ENCODE results near the gene OSMR. TPM values are rescaled to one million over a fixed set of nuclear protein-coding genes. Genes with fewer than 3 reads are reported as not detected.

The OSMR gene
- total RNA-seq, 1 experiment from 2014 or later, result 46.0 TPM

DNA sequence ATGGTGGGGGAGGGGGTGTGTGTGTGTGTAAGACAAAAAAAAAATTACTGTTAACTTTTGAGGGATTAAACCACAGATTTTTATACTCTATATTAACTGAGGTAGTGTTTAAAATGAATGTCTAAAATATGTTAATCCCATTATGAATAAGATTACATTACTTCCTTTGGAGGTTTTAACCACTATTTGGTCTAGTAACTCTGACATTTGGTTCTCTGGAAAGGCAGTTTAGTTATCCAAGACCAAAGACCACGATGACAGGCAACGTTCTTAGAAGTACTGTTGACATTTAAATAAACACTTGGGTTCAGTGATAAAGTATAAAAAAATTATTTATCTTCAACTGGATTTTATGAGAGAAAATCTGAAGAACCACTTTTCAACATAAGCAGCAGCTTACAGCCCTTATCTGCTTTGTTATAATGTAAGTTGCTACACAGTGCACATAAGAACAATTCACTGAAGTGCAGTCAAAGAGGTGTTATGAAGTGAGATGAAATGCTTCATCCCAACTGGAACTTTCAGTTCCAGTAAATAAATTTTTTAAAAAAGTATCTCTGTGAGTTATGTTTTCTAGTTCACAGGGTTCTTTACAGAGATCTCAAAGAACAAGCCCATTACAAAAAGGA is 94.5 kb downstream of the OSMR start:
- Histone ChIP-seq H3K4me1 (ENCODE audit: control insufficient read depth in 1 of 2, insufficient read depth in 2 of 2, low read length in 2 of 2) (no peaks in the 10 kb centered on the region), H3K9me2 (ENCODE audit: insufficient read depth) (no peaks in the 10 kb centered on the region), H3K27me3 (ENCODE audit: insufficient read depth, low read length) (no peaks in the 10 kb centered on the region), H3K79me2 (ENCODE audit: insufficient read depth, low read length) (no peaks in the 10 kb centered on the region), H3K9me3 (ENCODE audit: control insufficient read depth in 1 of 2, insufficient read depth in 1 of 2, low read depth in 1 of 2, low read length in 2 of 2) (no peaks in the 10 kb centered on the region), H3K27ac (ENCODE audit: low read depth, low read length) (no peak overlapping the region), H3K9ac (ENCODE audit: low read length) (no peak overlapping the region), H2AFZ (ENCODE audit: low read depth, low read length, poor library complexity, severe bottlenecking) (no peak overlapping the region), H3K36me3 (ENCODE audit: control insufficient read depth in 1 of 2, insufficient read depth in 2 of 2, low read length in 2 of 2) (peaks cover 7 to 12% of the 10 kb centered on the region in 2 experiments; a peak in 2 of 4 replicates), H3K4me2 (ENCODE audit: low read length) (no peak overlapping the region), H4K20me1 (ENCODE audit: insufficient read depth) (no peaks in the 10 kb centered on the region), H3K4me3 (replicated peaks in 1 of 2; ENCODE audit: low read depth in 1 of 2, low read length in 2 of 2) (no peak overlapping the region)
- no TSS peak for BruUV-seq (replicated peaks)
- ChIA-PET RAD21 (ENCODE audit: low non-redundant PET in 1 of 2, low total read pairs in 2 of 2, uncharacterized antibody in 2 of 2, unreplicated experiment in 2 of 2) (no interaction called here), POLR2A (no interaction called here), CTCF (no interaction called here)
- ATAC-seq (no peak), DNase-seq (ENCODE audit: low read depth, low spot score) (no peak)
- no peak for TF ChIP-seq CBX3 (IDR thresholded peaks at IDR 0.05; ENCODE audit: low read depth)
- intact Hi-C loops (cut with micrococcal nuclease), result no loop called here

DNA sequence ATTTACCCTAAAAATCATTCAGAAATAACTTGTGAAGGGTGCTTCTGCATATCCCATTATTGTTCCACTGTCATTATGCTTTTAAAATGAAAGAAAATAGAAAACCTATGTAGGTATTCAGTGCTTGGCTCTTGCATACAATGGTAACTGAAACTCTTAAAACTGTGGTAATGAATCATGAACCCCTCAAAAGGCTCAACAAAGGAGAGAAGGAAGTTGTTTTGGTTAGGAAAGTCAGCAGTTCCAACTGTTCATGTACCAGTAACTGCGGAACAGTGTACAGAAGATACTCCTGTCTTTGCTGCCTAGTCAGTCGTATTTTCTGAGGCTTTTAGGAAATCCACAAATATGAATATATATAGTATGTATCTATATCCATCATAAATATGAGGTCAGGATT is 96.1 kb downstream of the OSMR start:
- ChIA-PET CTCF (no interaction called here), POLR2A (no interaction called here), RAD21 (ENCODE audit: low non-redundant PET in 1 of 2, low total read pairs in 2 of 2, uncharacterized antibody in 2 of 2, unreplicated experiment in 2 of 2) (no interaction called here)
- H3K9me2 ChIP-seq (ENCODE audit: insufficient read depth), result no peaks in the 10 kb centered on the region
- H3K4me1 ChIP-seq (ENCODE audit: control insufficient read depth in 1 of 2, insufficient read depth in 2 of 2, low read length in 2 of 2), result no peaks in the 10 kb centered on the region
- no peak for TF ChIP-seq CEBPB (IDR thresholded peaks at IDR 0.05; ENCODE audit: low read depth)
- no peak for TF ChIP-seq FOSL1 (IDR thresholded peaks at IDR 0.05; ENCODE audit: low read depth)
- no peak for TF ChIP-seq CBX3 (IDR thresholded peaks at IDR 0.05; ENCODE audit: low read depth)
- TF ChIP-seq ZFX (IDR thresholded peaks at IDR 0.05), result no peak
- no peak for TF ChIP-seq ZNF274 (IDR thresholded peaks at IDR 0.05; ENCODE audit: low read depth, low read length)
- TF ChIP-seq, protein P1, sequence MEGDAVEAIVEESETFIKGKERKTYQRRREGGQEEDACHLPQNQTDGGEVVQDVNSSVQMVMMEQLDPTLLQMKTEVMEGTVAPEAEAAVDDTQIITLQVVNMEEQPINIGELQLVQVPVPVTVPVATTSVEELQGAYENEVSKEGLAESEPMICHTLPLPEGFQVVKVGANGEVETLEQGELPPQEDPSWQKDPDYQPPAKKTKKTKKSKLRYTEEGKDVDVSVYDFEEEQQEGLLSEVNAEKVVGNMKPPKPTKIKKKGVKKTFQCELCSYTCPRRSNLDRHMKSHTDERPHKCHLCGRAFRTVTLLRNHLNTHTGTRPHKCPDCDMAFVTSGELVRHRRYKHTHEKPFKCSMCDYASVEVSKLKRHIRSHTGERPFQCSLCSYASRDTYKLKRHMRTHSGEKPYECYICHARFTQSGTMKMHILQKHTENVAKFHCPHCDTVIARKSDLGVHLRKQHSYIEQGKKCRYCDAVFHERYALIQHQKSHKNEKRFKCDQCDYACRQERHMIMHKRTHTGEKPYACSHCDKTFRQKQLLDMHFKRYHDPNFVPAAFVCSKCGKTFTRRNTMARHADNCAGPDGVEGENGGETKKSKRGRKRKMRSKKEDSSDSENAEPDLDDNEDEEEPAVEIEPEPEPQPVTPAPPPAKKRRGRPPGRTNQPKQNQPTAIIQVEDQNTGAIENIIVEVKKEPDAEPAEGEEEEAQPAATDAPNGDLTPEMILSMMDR (IDR thresholded peaks at IDR 0.05 in 2 of 3, conservative IDR thresholded peaks at IDR 0.05 in 1 of 3; ENCODE audit: borderline replicate concordance in 1 of 3, insufficient read depth in 1 of 3, low read depth in 2 of 3, low read length in 2 of 3), result no peak
- TF ChIP-seq, protein P2, sequence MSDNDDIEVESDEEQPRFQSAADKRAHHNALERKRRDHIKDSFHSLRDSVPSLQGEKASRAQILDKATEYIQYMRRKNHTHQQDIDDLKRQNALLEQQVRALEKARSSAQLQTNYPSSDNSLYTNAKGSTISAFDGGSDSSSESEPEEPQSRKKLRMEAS (IDR thresholded peaks at IDR 0.05), result no peak
- TF ChIP-seq, protein P3, sequence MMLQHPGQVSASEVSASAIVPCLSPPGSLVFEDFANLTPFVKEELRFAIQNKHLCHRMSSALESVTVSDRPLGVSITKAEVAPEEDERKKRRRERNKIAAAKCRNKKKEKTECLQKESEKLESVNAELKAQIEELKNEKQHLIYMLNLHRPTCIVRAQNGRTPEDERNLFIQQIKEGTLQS (IDR thresholded peaks at IDR 0.05), result no peak
- TF ChIP-seq SP1 (IDR thresholded peaks at IDR 0.05; ENCODE audit: low read depth), result no peak
- no peak for TF ChIP-seq EZH2phosphoT487 (IDR thresholded peaks at IDR 0.05; ENCODE audit: borderline replicate concordance)
- no peak for TF ChIP-seq POLR2AphosphoS5 (IDR thresholded peaks at IDR 0.05; ENCODE audit: low read depth, low read length)
- TF ChIP-seq, protein P4, sequence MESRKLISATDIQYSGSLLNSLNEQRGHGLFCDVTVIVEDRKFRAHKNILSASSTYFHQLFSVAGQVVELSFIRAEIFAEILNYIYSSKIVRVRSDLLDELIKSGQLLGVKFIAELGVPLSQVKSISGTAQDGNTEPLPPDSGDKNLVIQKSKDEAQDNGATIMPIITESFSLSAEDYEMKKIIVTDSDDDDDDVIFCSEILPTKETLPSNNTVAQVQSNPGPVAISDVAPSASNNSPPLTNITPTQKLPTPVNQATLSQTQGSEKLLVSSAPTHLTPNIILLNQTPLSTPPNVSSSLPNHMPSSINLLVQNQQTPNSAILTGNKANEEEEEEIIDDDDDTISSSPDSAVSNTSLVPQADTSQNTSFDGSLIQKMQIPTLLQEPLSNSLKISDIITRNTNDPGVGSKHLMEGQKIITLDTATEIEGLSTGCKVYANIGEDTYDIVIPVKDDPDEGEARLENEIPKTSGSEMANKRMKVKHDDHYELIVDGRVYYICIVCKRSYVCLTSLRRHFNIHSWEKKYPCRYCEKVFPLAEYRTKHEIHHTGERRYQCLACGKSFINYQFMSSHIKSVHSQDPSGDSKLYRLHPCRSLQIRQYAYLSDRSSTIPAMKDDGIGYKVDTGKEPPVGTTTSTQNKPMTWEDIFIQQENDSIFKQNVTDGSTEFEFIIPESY (IDR thresholded peaks at IDR 0.05; ENCODE audit: extremely low read depth, insufficient replicate concordance, low read length), result no peak
- TF ChIP-seq YY1 (IDR thresholded peaks at IDR 0.05; ENCODE audit: extremely low read depth, insufficient replicate concordance, low read depth, low read length), result no peak
- no peak overlapping the region for H3K9ac ChIP-seq (ENCODE audit: low read length)
- no peak overlapping the region for H3K4me3 ChIP-seq (replicated peaks in 1 of 2; ENCODE audit: low read depth in 1 of 2, low read length in 2 of 2)
- H3K9me3 ChIP-seq (ENCODE audit: control insufficient read depth in 1 of 2, insufficient read depth in 1 of 2, low read depth in 1 of 2, low read length in 2 of 2), result no peaks in the 10 kb centered on the region
- no peak overlapping the region for H3K4me2 ChIP-seq (ENCODE audit: low read length)
- H3K36me3 ChIP-seq (ENCODE audit: control insufficient read depth in 1 of 2, insufficient read depth in 2 of 2, low read length in 2 of 2), result peaks cover 9 to 19% of the 10 kb centered on the region in 2 experiments; a peak in 3 of 4 replicates
- H4K20me1 ChIP-seq (ENCODE audit: insufficient read depth), result no peaks in the 10 kb centered on the region
- intact Hi-C loops (cut with micrococcal nuclease), result no loop called here
- DNase-seq (ENCODE audit: low read depth, low spot score) (no peak), ATAC-seq (no peak)
- no peak overlapping the region for H3K27ac ChIP-seq (ENCODE audit: low read depth, low read length)
- H3K79me2 ChIP-seq (ENCODE audit: insufficient read depth, low read length), result no peaks in the 10 kb centered on the region
- BruUV-seq (replicated peaks), result no TSS peak
- no peaks in the 10 kb centered on the region for H3K27me3 ChIP-seq (ENCODE audit: insufficient read depth, low read length)
- H2AFZ ChIP-seq (ENCODE audit: low read depth, low read length, poor library complexity, severe bottlenecking), result no peak overlapping the region

Measured in HCT116 (cell line).